Cardiac fibroblast (primary cell): ENCODE measurements around the gene PCSK2.

Experiments used
- DNase-seq, 2 donors: peaks; one replicate each; pipeline versions ENCODE4 v3.0.0 to v3.0.0-alpha.2; 2010; ENCODE audit warnings: low read depth in 2 of 2
- H3K4me3 ChIP-seq, 2 donors: replicated peaks in 1 of 2; 1 replicate in 1 of 2; 2 replicates in 1 of 2; pipeline ENCODE4 v1.5.1; 2011; ENCODE audit warnings: low read depth in 2 of 2, low read length in 2 of 2, mild to moderate bottlenecking in 2 of 2, moderate library complexity in 1 of 2
- TF ChIP-seq, protein P1 (sequence below): IDR thresholded peaks from one replicate; pipeline ENCODE4 v1.5.1; 2011; ENCODE audit warnings: low read depth, mild to moderate bottlenecking, low read length, inconsistent platforms

Gene PCSK2

DNA sequence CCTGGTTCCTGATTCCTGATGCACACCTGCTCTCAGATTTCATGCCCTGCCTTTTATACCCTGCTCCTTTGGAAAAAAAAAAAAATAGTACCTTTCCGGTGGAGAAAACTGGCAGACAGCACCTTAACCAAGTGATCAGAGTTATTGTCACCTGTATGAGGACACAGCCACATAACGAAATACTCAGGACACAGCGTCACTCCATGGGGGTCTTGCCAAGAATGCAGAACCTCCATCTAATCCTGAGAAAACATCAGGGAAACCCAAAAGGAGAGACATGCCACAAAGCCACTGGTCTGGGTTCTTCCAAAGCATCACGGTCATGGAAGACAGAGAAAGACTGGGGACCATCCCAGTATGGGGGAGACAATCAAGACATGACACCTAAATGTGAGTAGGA is 275.3 kb downstream of the PCSK2 start:
- no peak overlapping the region for H3K4me3 ChIP-seq
- no peak for DNase-seq
- TF ChIP-seq, protein P1, sequence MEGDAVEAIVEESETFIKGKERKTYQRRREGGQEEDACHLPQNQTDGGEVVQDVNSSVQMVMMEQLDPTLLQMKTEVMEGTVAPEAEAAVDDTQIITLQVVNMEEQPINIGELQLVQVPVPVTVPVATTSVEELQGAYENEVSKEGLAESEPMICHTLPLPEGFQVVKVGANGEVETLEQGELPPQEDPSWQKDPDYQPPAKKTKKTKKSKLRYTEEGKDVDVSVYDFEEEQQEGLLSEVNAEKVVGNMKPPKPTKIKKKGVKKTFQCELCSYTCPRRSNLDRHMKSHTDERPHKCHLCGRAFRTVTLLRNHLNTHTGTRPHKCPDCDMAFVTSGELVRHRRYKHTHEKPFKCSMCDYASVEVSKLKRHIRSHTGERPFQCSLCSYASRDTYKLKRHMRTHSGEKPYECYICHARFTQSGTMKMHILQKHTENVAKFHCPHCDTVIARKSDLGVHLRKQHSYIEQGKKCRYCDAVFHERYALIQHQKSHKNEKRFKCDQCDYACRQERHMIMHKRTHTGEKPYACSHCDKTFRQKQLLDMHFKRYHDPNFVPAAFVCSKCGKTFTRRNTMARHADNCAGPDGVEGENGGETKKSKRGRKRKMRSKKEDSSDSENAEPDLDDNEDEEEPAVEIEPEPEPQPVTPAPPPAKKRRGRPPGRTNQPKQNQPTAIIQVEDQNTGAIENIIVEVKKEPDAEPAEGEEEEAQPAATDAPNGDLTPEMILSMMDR, result no peak

DNA sequence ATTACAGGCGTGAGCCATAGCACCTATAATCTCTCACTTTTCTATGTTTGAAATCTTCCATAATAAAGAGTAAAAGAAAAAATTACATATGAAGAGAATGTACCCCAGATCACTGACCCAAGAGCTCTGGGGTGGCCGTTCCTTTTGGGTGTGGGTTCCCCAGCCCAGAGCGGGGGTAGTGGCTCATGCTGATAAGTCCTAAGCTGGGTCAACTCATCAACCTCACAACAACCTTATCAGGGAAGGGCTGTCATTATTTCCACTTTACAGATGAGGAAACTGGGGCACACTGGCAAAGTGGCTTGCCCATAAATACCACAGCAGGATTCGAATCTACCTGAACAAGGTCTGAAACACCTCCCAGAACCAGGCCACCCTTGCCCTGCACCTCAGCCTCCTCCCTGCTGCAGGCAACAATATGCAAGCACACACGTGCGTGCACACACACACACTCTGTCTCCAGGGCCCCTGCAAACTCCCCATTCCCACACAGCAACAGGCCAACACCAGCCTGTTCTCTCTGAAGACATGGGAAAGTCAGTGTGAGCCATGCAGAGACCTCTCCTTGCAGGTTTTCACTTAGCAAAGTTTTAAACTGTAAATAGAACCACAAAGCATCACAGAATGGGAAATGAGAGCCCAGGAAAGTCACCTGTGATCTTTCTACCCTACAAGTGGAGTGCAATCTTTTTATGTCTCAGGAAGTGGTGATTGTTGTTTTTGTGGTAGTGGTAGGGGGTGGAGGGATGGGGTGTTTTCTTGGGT is 276.6 kb downstream of the PCSK2 start:
- TF ChIP-seq, protein P1, result no peak
- no peak for DNase-seq
- no peak overlapping the region for H3K4me3 ChIP-seq

DNA sequence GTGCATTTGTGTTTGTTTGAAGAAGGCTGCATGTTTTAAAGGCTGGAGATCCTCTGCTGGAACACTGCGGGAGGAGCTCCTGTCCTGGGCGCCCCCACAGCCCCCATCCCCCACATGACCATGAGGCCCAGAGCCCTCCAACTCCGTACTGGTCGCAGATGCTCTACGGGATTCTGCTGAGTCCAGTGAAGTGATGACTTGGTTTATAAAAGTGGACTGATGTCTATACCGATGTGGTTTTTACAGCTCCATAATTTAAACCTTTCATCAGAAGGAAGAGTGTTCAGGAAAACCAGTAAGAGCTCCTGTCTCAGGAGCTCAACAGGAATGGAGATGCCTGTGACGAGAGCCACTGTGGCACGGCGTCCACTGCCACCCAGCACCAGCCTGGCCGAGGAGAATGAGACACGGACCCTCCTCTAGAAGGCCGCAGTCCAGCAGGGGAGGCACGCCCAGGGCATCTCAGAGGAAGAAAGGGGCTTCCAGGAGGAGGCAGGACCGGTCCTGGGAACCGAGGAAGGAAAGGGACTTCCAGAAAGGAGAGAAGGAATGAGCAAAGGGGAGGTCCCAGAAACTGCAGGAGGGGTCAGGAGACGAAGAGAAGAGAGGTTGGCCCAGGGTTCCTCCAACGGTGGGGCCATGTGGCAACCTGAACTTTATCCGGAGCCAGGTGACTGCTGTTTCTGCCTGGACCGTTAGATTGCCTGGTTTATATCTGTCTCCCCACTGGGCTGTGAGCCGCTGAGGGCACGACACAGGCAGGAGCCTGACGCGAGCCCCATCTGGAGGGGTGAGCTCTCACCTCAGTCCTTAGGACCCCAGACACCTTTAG is 277.4 kb downstream of the PCSK2 start:
- no peak for DNase-seq
- TF ChIP-seq, protein P1, result no peak
- H3K4me3 ChIP-seq, result peak overlapping the region; percentile 19 to 24

DNA sequence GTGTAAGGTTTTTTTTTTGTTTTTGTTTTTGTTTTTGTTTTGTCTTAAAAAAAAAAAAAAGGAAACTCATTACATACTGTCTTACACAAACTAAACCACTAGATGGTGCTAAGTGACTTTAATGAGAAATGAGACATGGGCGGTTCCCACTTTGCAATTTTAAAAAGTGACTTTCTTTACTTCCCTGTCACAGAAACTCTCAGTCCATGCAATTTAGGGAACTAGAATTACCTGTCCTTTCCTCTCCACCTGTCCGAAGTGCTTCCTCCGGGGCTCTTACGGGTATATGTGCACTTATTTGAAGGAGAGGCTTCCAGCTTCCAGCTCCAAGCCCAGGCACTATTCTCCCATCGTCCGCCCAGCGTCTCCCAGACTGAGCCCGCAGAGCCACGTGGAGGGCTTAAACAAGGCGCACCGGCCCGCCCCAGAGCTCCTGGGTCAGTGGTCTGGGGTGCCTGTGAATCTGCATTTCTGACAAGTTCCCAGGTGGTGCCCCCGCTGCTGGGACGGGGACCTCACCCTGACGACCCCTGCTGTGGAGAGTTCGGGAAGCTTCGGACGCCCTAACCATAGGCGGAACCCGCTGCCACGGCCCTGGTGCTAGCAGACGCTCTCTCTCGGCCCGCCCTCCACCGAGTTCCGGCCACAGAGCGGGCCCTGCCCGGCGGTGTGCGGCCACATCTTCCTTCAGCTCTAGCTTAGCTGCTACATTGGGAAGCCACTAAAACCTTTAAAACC is 278.2 kb downstream of the PCSK2 start:
- peak; percentile 62 to 83 for DNase-seq
- peak overlapping the region; percentile 40 to 53 for H3K4me3 ChIP-seq
- TF ChIP-seq, protein P1, result peak; percentile 44

DNA sequence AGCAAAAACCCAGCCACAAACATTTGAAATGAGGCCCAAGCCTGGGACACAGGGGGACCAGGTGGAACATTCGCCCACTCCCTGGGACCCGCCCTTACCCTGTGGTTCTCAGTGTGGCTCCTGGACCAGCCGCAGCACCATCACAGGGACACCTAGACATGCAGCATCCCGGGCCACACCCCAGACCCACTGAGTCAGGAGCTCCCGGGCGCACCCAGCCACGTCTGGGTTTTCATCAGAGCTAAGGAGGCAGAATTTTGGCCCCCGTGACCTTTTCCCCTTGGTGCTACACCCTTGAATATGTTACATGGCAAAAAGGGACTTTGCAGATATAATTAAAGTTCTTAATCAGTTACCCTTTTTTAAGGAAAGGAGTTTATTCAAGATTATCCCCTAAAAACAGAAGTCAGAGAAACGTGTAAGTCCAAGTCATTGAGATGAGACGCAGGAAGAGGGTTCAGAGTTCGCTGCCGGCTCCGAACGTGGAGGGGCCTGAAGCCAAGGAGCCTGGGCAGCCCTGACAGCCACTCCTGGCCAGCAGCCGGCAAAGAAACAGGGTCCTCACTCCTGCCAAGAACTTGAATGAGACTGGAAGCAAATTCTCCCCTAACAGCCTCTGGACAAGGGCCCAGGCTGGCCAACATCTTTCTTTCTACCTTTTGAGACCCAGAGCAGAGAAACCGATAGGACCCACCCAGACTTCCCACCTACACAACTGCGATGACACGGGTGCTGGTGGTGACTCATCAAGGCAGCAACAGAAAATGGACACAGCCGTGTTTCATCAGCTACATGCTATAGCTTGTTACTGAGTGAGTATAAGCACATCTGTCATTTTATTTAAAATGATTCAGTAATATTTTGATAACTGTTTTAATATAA is 279.0 kb downstream of the PCSK2 start:
- TF ChIP-seq, protein P1, result no peak
- peak overlapping the region in 1 of 2 donors; percentile 53 for H3K4me3 ChIP-seq

DNA sequence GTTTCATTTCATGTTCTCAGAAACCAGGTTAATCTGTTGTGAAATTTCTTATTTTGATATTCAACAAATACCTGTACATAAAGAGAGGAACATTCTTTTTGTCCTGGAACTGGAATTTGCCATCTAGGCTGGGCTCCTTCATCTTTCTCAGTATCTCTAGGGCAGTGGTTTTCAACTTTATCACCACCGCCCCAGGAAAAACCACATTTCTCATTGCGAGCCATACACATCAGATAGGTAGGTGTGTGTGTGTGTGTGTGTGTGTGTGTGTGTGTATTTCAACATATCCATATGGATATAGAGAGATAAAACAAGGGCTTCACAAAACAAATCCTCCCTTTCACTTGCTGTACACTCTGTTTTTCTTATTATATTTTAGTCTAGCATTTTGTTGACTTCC is 280.2 kb downstream of the PCSK2 start:
- no peak for DNase-seq
- TF ChIP-seq, protein P1, result no peak
- H3K4me3 ChIP-seq, result no peak overlapping the region

More for the DNA sequence above, 279.0 kb downstream of the PCSK2 start:
- peak; percentile 35 to 62 for DNase-seq
